T-helper 17 cell (primary cell): ENCODE measurements around the gene LRRC9. TPM values are rescaled to one million over a fixed set of nuclear protein-coding genes. Genes with fewer than 3 reads are reported as not detected.

Source experiments
- ATAC-seq: fragments of 150-1000 bp; cut with Tn5 transposase; 2 replicates; pipeline ENCODE4 v1.10.0; 2021; ENCODE audit warnings: mild to moderate bottlenecking, moderate library complexity
- DNase-seq, 3 donors: peaks; one replicate each; pipeline versions ENCODE4 v3.0.0 to v3.0.0-alpha.2; 2020 to 2021
- H3K9me3 ChIP-seq: one replicate; pipeline ENCODE4 v1.7.0; 2013; ENCODE audit warnings: low read length, mild to moderate bottlenecking; ENCODE audit not compliant: control insufficient read depth, poor library complexity, severe bottlenecking
- H3K27ac Mint-ChIP-seq: one replicate; pipeline ENCODE4 v1.8.0; 2022; ENCODE audit warnings: mild to moderate bottlenecking, moderate library complexity, mixed read lengths
- H3K27me3 Mint-ChIP-seq: one replicate; pipeline ENCODE4 v1.8.0; 2022; ENCODE audit warnings: mixed read lengths
- H3K36me3 Mint-ChIP-seq: one replicate; pipeline ENCODE4 v1.8.0; 2022; ENCODE audit warnings: low read depth, mixed read lengths
- H3K4me1 Mint-ChIP-seq: one replicate; pipeline ENCODE4 v1.8.0; 2022; ENCODE audit warnings: mild to moderate bottlenecking, mixed read lengths
- H3K4me3 Mint-ChIP-seq: one replicate; pipeline ENCODE4 v1.8.0; 2022; ENCODE audit warnings: mild to moderate bottlenecking, moderate library complexity, mixed read lengths
- total RNA-seq, 4 donors: library from RNA in 2 of 4; stranded (reverse) in 2 of 4; gene quantifications; one replicate each; pipeline ENCODE4 v1.2.3 and lab custom pipeline; 2022 to 2026

Gene LRRC9
- total RNA-seq, 2 donors from 2014 or later: not detected

- peaks cover 7% of the 10 kb centered on the region for H3K36me3 Mint-ChIP-seq
- peaks cover 13% of the 10 kb centered on the region for H3K4me1 Mint-ChIP-seq
- no peaks in the 10 kb centered on the region for H3K9me3 ChIP-seq
- ATAC-seq (no peak), DNase-seq (no peak)
- H3K27me3 Mint-ChIP-seq: no peaks in the 10 kb centered on the region
- no peak overlapping the region for H3K27ac Mint-ChIP-seq
- H3K4me3 Mint-ChIP-seq: no peak overlapping the region
These were observed 191.8 kb downstream of the LRRC9 start for GRCh38 chr14:60111732-60112131.

Other genes starting within 250 kb of the LRRC9 start
- 1 to 10 TPM in 1 of 2 donors, under 1 TPM in 1; 0.60 to 3.4 TPM for gene RTN1, start 49.4 kb upstream of the LRRC9 start, total RNA-seq
- 10 to 100 TPM; 27.7 to 35.3 TPM for gene PCNX4, start 171.8 kb downstream of the LRRC9 start, total RNA-seq
- gene DHRS7, start 245.3 kb downstream of the LRRC9 start, total RNA-seq: 10 to 100 TPM; 44.8 to 48.0 TPM